WTC11 (cell line): ENCODE measurements around the gene RRP1. TPM values are rescaled to one million over a fixed set of nuclear protein-coding genes. Genes with fewer than 3 reads are reported as not detected.
A peak's percentile ranks its signal among the peaks of the same experiment; 100 is the strongest.

Source experiments
- CREB1 ChIP-seq: sonication (generic); formaldehyde crosslinking; IDR thresholded peaks from 2 replicates; pipeline ENCODE4 v1.8.0; 2023; ENCODE audit warnings: mild to moderate bottlenecking, missing genetic modification reagents
- FOXK1 ChIP-seq: sonication (generic); formaldehyde crosslinking; IDR thresholded peaks from 2 replicates; pipeline ENCODE4 v1.8.0; 2022; ENCODE audit warnings: mild to moderate bottlenecking, moderate library complexity, missing genetic modification reagents
- FOXP1 ChIP-seq: sonication (generic); formaldehyde crosslinking; IDR thresholded peaks from 2 replicates; pipeline ENCODE4 v1.8.0; 2022; ENCODE audit warnings: missing genetic modification reagents, mild to moderate bottlenecking, moderate library complexity, borderline replicate concordance
- GABPB1 ChIP-seq: sonication (generic); formaldehyde crosslinking; IDR thresholded peaks from 2 replicates; pipeline ENCODE4 v1.8.1; 2023; ENCODE audit warnings: mild to moderate bottlenecking, missing genetic modification reagents
- GRHL2 ChIP-seq: fragments of 250-450 bp; sonication (Bioruptor Pico); IDR thresholded peaks from 2 replicates; pipeline ENCODE4 v1.8.0; 2022; ENCODE audit warnings: mild to moderate bottlenecking, moderate library complexity; ENCODE audit not compliant: insufficient replicate concordance, severe bottlenecking
- HMGA2 ChIP-seq: fragments of 250-450 bp; sonication (Bioruptor Pico); IDR thresholded peaks from 2 replicates; pipeline ENCODE4 v1.4.0; 2021; ENCODE audit warnings: mild to moderate bottlenecking, moderate library complexity
- JUN ChIP-seq: sonication (generic); formaldehyde crosslinking; IDR thresholded peaks from 2 replicates; pipeline ENCODE4 v1.8.0; 2023; ENCODE audit warnings: mild to moderate bottlenecking, missing genetic modification reagents
- MYBL2 ChIP-seq: sonication (generic); formaldehyde crosslinking; IDR thresholded peaks from 2 replicates; pipeline ENCODE4 v1.8.1; 2023; ENCODE audit warnings: mild to moderate bottlenecking, moderate library complexity, missing genetic modification reagents
- NFE2L1 ChIP-seq: sonication (generic); formaldehyde crosslinking; IDR thresholded peaks from 2 replicates; pipeline ENCODE4 v1.8.1; 2023; ENCODE audit warnings: missing genetic modification reagents
- NFYB ChIP-seq: sonication (generic); formaldehyde crosslinking; conservative IDR thresholded peaks from 2 replicates; pipeline ENCODE4 v1.8.0; 2022; ENCODE audit warnings: low read depth, missing genetic modification reagents
- NR1H2 ChIP-seq: sonication (generic); formaldehyde crosslinking; IDR thresholded peaks from 2 replicates; pipeline ENCODE4 v1.9.0; 2021; ENCODE audit warnings: mild to moderate bottlenecking, moderate library complexity, missing genetic modification reagents
- NR2C2 ChIP-seq: sonication (generic); formaldehyde crosslinking; IDR thresholded peaks from 2 replicates; pipeline ENCODE4 v1.8.0; 2022; ENCODE audit warnings: mild to moderate bottlenecking, missing genetic modification reagents
- OVOL2 ChIP-seq: fragments of 250-450 bp; sonication (Bioruptor Pico); IDR thresholded peaks from 2 replicates; pipeline ENCODE4 v1.9.0; 2021; ENCODE audit warnings: mild to moderate bottlenecking, borderline replicate concordance
- TCF7 ChIP-seq: sonication (generic); formaldehyde crosslinking; IDR thresholded peaks from 2 replicates; pipeline ENCODE4 v1.8.0; 2022; ENCODE audit warnings: mild to moderate bottlenecking, low read depth, missing genetic modification reagents, moderate library complexity
- total RNA-seq: library from RNA; stranded (reverse); gene quantifications from 3 replicates; pipeline ENCODE4 v1.2.3, GENCODE V29; 2021
- TF ChIP-seq, protein P1 (sequence below): sonication (generic); formaldehyde crosslinking; IDR thresholded peaks from 2 replicates; pipeline ENCODE4 v1.8.0; 2022; ENCODE audit warnings: missing genetic modification reagents
- TF ChIP-seq, protein P2 (sequence below): sonication (generic); formaldehyde crosslinking; IDR thresholded peaks from 2 replicates; pipeline ENCODE4 v1.8.1; 2023; ENCODE audit warnings: mild to moderate bottlenecking, missing genetic modification reagents, moderate library complexity
- TF ChIP-seq, protein P3 (sequence below): sonication (generic); formaldehyde crosslinking; IDR thresholded peaks from 2 replicates; pipeline ENCODE4 v1.8.1; 2022; ENCODE audit warnings: low read depth, missing genetic modification reagents, borderline replicate concordance
- TF ChIP-seq, protein P4 (sequence below): fragments of 250-450 bp; sonication (Bioruptor Pico); IDR thresholded peaks from 2 replicates; pipeline ENCODE4 v1.9.0; 2021; ENCODE audit warnings: mild to moderate bottlenecking
- TF ChIP-seq, protein P5 (sequence below): sonication (generic); formaldehyde crosslinking; IDR thresholded peaks from 2 replicates; pipeline ENCODE4 v1.8.1; 2022; ENCODE audit warnings: low read depth, mild to moderate bottlenecking, moderate library complexity, missing genetic modification reagents, borderline replicate concordance
- TF ChIP-seq, protein P6 (sequence below): fragments of 250-450 bp; sonication (Bioruptor Pico); IDR thresholded peaks from 2 replicates; pipeline ENCODE4 v1.9.0; 2021; ENCODE audit warnings: mild to moderate bottlenecking, borderline replicate concordance
- TF ChIP-seq, protein P7 (sequence below): sonication (generic); formaldehyde crosslinking; IDR thresholded peaks from 2 replicates; pipeline ENCODE4 v1.8.1; 2022; ENCODE audit warnings: mild to moderate bottlenecking, moderate library complexity, missing genetic modification reagents
- TF ChIP-seq, protein P8 (sequence below): sonication (generic); formaldehyde crosslinking; IDR thresholded peaks from 2 replicates; pipeline ENCODE4 v1.8.0; 2022; ENCODE audit warnings: mild to moderate bottlenecking, missing genetic modification reagents
- TF ChIP-seq, protein P9 (sequence below): sonication (generic); formaldehyde crosslinking; IDR thresholded peaks from 2 replicates; pipeline ENCODE4 v1.8.0; 2022; ENCODE audit warnings: mild to moderate bottlenecking, missing genetic modification reagents

Gene RRP1
- total RNA-seq, 1 experiment from 2014 or later, result 53.0 TPM

DNA sequence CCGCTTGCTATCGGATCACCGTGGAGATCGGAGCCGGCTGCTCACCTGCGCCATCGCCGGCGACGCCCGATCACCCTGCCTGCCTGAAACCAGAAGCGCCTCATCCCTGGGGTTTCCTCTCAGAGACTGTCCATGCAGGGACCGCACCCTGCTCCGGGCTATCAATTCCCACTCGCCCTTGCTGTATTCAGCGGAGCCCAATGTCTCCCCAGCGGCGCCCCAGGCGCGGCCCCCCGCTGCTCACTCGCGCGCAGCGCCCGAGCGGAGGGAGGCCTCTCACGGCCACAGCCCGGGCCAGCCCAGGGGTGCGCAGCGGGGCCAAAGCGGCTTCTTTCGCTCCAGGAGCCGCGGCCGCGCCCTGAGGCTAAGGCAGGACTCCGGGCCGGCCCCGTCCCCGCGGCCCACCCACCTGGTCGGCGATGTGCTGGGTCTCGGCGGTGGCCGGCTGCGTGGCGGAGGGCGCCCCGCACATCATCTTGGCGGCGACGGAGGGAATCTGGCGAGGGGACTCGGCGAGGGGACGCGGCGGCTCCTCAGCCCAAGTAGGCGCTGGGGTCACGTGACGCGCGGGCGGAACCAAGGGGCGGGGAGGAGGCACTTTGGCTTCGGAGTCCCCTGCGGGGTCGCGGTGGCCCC lies 13.5 kb upstream of the RRP1 start, which contains the start of gene CSTB (continued):
- TF ChIP-seq, protein P1, sequence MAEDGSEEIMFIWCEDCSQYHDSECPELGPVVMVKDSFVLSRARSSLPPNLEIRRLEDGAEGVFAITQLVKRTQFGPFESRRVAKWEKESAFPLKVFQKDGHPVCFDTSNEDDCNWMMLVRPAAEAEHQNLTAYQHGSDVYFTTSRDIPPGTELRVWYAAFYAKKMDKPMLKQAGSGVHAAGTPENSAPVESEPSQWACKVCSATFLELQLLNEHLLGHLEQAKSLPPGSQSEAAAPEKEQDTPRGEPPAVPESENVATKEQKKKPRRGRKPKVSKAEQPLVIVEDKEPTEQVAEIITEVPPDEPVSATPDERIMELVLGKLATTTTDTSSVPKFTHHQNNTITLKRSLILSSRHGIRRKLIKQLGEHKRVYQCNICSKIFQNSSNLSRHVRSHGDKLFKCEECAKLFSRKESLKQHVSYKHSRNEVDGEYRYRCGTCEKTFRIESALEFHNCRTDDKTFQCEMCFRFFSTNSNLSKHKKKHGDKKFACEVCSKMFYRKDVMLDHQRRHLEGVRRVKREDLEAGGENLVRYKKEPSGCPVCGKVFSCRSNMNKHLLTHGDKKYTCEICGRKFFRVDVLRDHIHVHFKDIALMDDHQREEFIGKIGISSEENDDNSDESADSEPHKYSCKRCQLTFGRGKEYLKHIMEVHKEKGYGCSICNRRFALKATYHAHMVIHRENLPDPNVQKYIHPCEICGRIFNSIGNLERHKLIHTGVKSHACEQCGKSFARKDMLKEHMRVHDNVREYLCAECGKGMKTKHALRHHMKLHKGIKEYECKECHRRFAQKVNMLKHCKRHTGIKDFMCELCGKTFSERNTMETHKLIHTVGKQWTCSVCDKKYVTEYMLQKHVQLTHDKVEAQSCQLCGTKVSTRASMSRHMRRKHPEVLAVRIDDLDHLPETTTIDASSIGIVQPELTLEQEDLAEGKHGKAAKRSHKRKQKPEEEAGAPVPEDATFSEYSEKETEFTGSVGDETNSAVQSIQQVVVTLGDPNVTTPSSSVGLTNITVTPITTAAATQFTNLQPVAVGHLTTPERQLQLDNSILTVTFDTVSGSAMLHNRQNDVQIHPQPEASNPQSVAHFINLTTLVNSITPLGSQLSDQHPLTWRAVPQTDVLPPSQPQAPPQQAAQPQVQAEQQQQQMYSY (CRISPR knock-in tag), result no peak
- TF ChIP-seq CREB1 (CRISPR knock-in tag) (no peak), TCF7 (no peak), NFYB (CRISPR knock-in tag) (no peak), OVOL2 (CRISPR knock-in tag) (no peak), FOXK1 (CRISPR knock-in tag) (peak; percentile 82), GABPB1 (CRISPR knock-in tag) (peak; percentile 25; the same call in 1 of the 2 replicates), MYBL2 (CRISPR knock-in tag) (peak; percentile 72; the same call in 1 of the 2 replicates), FOXP1 (CRISPR knock-in tag) (peak; percentile 27; the same call in 1 of the 2 replicates), NFE2L1 (CRISPR knock-in tag) (peak; percentile 57; the same call in 1 of the 2 replicates), NR2C2 (no peak; the same call in 1 of the 2 replicates), HMGA2 (CRISPR knock-in tag) (no peak), JUN (CRISPR knock-in tag) (peak; percentile 73; the same call in 1 of the 2 replicates), GRHL2 (no peak), NR1H2 (CRISPR knock-in tag) (no peak)
- TF ChIP-seq, protein P2, sequence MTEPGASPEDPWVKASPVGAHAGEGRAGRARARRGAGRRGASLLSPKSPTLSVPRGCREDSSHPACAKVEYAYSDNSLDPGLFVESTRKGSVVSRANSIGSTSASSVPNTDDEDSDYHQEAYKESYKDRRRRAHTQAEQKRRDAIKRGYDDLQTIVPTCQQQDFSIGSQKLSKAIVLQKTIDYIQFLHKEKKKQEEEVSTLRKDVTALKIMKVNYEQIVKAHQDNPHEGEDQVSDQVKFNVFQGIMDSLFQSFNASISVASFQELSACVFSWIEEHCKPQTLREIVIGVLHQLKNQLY (CRISPR knock-in tag), result no peak
- TF ChIP-seq, protein P3, sequence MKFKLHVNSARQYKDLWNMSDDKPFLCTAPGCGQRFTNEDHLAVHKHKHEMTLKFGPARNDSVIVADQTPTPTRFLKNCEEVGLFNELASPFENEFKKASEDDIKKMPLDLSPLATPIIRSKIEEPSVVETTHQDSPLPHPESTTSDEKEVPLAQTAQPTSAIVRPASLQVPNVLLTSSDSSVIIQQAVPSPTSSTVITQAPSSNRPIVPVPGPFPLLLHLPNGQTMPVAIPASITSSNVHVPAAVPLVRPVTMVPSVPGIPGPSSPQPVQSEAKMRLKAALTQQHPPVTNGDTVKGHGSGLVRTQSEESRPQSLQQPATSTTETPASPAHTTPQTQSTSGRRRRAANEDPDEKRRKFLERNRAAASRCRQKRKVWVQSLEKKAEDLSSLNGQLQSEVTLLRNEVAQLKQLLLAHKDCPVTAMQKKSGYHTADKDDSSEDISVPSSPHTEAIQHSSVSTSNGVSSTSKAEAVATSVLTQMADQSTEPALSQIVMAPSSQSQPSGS (CRISPR knock-in tag), result no peak
- TF ChIP-seq, protein P4, sequence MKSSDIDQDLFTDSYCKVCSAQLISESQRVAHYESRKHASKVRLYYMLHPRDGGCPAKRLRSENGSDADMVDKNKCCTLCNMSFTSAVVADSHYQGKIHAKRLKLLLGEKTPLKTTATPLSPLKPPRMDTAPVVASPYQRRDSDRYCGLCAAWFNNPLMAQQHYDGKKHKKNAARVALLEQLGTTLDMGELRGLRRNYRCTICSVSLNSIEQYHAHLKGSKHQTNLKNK, result no peak
- TF ChIP-seq, protein P5, sequence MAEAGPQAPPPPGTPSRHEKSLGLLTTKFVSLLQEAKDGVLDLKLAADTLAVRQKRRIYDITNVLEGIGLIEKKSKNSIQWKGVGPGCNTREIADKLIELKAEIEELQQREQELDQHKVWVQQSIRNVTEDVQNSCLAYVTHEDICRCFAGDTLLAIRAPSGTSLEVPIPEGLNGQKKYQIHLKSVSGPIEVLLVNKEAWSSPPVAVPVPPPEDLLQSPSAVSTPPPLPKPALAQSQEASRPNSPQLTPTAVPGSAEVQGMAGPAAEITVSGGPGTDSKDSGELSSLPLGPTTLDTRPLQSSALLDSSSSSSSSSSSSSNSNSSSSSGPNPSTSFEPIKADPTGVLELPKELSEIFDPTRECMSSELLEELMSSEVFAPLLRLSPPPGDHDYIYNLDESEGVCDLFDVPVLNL, result peak; percentile 55; the same call in 1 of the 2 replicates
- TF ChIP-seq, protein P6, sequence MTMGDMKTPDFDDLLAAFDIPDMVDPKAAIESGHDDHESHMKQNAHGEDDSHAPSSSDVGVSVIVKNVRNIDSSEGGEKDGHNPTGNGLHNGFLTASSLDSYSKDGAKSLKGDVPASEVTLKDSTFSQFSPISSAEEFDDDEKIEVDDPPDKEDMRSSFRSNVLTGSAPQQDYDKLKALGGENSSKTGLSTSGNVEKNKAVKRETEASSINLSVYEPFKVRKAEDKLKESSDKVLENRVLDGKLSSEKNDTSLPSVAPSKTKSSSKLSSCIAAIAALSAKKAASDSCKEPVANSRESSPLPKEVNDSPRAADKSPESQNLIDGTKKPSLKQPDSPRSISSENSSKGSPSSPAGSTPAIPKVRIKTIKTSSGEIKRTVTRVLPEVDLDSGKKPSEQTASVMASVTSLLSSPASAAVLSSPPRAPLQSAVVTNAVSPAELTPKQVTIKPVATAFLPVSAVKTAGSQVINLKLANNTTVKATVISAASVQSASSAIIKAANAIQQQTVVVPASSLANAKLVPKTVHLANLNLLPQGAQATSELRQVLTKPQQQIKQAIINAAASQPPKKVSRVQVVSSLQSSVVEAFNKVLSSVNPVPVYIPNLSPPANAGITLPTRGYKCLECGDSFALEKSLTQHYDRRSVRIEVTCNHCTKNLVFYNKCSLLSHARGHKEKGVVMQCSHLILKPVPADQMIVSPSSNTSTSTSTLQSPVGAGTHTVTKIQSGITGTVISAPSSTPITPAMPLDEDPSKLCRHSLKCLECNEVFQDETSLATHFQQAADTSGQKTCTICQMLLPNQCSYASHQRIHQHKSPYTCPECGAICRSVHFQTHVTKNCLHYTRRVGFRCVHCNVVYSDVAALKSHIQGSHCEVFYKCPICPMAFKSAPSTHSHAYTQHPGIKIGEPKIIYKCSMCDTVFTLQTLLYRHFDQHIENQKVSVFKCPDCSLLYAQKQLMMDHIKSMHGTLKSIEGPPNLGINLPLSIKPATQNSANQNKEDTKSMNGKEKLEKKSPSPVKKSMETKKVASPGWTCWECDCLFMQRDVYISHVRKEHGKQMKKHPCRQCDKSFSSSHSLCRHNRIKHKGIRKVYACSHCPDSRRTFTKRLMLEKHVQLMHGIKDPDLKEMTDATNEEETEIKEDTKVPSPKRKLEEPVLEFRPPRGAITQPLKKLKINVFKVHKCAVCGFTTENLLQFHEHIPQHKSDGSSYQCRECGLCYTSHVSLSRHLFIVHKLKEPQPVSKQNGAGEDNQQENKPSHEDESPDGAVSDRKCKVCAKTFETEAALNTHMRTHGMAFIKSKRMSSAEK, result no peak
- TF ChIP-seq, protein P7, sequence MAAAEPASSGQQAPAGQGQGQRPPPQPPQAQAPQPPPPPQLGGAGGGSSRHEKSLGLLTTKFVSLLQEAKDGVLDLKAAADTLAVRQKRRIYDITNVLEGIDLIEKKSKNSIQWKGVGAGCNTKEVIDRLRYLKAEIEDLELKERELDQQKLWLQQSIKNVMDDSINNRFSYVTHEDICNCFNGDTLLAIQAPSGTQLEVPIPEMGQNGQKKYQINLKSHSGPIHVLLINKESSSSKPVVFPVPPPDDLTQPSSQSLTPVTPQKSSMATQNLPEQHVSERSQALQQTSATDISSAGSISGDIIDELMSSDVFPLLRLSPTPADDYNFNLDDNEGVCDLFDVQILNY (CRISPR knock-in tag), result peak; percentile 72; the same call in 1 of the 2 replicates
- TF ChIP-seq, protein P8, sequence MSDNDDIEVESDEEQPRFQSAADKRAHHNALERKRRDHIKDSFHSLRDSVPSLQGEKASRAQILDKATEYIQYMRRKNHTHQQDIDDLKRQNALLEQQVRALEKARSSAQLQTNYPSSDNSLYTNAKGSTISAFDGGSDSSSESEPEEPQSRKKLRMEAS (CRISPR knock-in tag), result peak; percentile 29; the same call in 1 of the 2 replicates
- TF ChIP-seq, protein P9, sequence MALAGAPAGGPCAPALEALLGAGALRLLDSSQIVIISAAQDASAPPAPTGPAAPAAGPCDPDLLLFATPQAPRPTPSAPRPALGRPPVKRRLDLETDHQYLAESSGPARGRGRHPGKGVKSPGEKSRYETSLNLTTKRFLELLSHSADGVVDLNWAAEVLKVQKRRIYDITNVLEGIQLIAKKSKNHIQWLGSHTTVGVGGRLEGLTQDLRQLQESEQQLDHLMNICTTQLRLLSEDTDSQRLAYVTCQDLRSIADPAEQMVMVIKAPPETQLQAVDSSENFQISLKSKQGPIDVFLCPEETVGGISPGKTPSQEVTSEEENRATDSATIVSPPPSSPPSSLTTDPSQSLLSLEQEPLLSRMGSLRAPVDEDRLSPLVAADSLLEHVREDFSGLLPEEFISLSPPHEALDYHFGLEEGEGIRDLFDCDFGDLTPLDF, result no peak
